HG02610 (cell line): Measurements from ENCODE around the gene TMEM247.
A peak's percentile ranks its signal among the peaks of the same experiment; 100 is the strongest.
"Not testable (repeated sequence)": the region's sequence is repeated elsewhere in the genome, so short reads cannot be mapped to it uniquely, and the experiment has no call there.

ENCODE experiments used
- ATAC-seq: cut with Tn5 transposase; IDR thresholded peaks from one replicate; pipeline ENCODE4 v1.9.1; 2021; ENCODE audit warnings: mild to moderate bottlenecking, moderate library complexity; ENCODE audit not compliant: unreplicated experiment

TMEM247 gene

DNA sequence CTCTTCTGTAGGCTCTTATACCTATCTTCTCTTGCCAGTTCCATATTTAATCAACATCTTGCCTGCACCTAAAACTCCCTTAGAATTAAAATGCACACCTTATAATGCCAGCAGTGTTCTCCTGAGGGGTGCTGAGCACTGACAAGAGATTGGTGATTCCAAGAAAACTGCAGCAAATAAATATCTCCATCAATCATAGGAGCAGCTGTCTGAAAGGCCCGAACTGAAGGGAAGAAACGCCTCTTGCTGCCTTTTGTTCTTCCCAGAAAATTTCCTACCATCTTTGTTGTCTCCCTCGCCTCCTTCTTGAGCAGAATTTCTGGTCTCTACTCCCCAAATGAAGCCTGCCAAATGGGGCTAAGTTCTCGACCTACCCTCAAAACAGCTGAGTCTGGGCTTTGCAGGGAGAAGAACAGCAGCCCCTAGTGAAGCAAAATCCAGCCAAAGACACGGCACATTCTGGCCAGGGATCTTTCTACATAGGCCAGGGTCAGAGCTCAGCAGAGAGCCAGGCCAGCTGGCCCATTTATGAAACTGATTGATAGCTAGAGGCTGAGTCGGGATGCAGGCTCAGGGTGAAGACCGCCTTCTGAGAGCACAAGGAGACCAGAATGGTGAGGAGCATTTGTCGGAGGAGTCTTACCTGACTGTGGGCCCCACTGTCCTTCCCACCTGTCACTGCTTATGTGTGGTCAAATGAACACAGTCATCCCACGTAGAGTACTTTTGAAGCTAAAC is 20.4 kb upstream of the TMEM247 start:
- no peak for ATAC-seq

DNA sequence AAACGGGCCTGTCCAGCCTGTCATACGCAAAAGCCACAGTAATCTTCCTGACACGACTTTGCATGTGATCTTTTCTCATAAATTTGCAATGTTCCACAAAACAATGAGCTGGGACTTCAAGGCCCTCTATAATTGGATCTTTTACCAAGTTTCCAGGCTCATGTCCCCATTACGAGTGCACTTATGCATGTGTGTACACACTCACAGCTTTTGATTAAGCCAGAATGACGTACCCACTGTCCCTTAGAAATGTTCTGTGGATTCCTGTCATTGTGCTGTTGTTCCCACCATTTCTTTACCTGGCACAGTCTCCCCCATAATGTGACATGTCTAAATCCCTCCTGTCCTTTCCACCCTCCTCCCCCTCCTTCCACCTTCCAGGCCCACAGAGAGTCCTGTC is 19.7 kb upstream of the TMEM247 start:
- ATAC-seq = no peak

GRCh38 chr2:46460241-46460921 is 19.0 kb upstream of the TMEM247 start:
- ATAC-seq = no peak

GRCh38 chr2:46461011-46461674 is 18.2 kb upstream of the TMEM247 start:
- ATAC-seq = peak; percentile 42

DNA sequence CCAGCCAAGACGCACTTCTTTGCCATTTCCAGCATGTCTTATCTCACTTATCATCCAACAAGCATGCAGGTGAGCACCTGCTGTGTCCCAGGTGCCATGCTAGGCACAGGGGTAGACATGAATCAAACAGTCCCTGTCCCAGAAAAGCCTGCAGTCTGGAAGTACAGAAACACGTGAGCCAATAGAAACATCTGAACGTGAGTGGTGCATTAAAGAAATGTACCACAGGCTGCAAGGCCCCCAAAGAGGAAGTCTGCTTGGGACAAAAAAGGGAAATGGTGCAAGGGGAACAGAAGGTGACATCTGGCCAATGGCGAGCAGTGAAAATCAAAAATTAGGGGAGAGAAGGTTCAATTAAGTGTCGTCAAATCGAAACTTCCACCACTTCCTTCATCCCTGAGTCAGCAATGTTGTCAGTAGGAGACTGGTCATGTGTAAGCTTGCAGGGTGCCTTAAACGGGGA is 17.6 kb upstream of the TMEM247 start:
- peak; percentile 28 for ATAC-seq

GRCh38 chr2:46462936-46463335 is 16.4 kb upstream of the TMEM247 start:
- no peak for ATAC-seq

DNA sequence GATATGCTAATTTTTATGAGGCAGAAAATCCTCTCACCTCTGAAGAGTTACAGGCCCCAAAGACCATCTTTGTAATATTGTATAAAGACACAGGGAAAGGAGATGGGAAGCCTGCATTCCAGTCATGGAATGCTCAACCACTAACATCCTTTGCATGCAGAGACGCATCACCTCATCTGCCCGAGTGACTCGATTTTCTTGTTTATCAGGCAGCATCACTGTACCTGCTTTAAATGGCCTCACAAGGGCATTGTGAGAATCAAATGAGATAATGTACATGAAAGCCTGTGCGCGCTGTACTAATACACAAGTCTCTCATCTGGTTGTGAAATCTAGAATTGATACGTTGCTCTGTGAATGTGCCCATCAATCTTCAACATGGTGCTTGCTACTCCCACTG is 10.2 kb upstream of the TMEM247 start:
- ATAC-seq = no peak

- ATAC-seq = no peak
These were observed 9.7 kb upstream of the TMEM247 start for GRCh38 chr2:46469700-46470099.

- no peak for ATAC-seq
These were observed 9.2 kb upstream of the TMEM247 start for GRCh38 chr2:46470114-46470628.

- no peak for ATAC-seq
These were observed 8.3 kb upstream of the TMEM247 start for GRCh38 chr2:46471019-46471583.

GRCh38 chr2:46471697-46472096 is 7.7 kb upstream of the TMEM247 start:
- ATAC-seq = no peak

- ATAC-seq = not testable (repeated sequence)
These were observed 7.2 kb upstream of the TMEM247 start for GRCh38 chr2:46472165-46472564.

DNA sequence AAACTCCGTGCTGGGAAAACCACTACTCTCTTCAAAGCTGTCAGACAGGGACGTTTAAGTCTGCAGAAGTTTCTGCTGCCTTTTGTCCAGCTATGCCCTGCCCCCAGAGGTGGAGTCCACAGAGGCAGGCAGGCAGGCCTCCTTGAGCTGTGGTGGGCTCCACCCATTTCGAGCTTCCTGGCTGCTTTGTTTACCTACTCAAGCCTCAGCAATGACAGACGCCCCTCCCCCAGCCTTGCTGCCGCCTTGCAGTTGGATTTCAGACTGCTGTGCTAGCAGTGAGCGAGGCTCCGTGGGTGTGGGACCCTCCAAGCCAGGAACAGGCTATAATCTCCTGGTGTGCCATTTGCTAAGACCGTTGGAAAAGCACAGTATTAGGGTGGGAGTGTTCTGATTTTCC is 1.9 kb upstream of the TMEM247 start:
- ATAC-seq = not testable (repeated sequence)

GRCh38 chr2:46477925-46478324 is 1.4 kb upstream of the TMEM247 start:
- ATAC-seq = no peak

GRCh38 chr2:46480562-46480961 is 1.2 kb downstream of the TMEM247 start:
- ATAC-seq = no peak

DNA sequence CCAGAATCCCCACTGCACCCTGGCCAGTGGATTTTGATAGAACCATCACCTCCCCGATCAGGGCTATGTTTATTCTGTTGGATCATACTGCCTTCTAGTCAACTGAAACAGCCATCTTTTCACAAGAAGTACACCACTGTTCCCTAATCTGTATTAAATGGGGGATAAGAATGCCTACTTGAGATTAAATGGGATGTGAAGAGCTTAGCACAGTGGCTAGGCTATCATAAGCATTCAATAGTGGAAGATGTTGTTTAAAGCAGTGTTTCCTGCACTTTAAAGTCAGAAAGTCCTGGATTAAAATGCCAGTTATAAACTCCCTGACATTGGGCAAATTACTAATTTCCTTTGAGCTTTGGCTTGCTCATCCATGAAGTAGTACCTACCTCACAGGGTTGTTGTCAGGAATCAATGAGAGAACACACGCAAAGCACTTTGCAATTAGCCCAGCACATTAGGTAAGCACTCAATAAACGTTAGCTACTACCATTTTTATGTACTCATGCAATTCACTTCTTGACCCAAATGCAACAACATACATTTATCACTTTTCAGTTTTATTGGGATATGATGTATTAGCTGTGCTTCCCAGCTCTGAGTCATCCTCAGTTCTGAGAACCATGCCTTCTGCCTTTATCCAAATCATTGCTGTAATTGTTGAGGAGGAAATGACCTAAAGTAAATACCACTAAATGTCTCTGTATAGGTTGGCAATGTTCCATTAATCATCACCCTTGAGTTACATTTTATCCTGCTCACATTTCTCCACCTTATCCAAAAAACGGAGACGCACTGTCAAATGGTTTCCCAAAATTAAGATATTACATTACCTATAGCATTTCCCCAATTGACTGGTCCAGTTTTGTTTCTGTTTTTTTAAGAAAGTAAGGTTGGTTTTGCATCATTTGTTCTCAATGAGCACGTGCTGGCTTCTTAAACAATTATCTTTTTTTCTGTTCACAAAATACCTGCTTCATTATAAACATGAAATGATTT is 2.1 kb downstream of the TMEM247 start:
- no peak for ATAC-seq

DNA sequence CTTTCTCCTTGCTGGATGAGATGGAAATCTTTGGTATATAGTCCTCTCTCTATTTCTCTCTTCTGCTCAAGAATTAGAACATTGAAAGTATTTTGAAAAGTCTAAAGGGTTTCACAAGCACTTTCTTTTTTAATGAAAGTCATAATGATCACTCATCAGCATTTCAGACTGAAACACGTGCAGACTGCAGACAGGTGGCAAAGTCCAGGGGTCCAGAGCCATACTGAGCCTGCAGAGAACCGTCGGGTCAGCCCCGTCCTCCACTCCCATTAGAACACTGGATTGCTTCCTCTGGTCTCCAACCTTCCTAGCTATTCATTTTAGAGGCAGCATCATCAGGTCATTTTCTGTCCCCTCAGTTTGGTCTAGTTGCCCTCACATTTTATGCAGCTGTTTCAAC is 3.1 kb downstream of the TMEM247 start:
- no peak for ATAC-seq

DNA sequence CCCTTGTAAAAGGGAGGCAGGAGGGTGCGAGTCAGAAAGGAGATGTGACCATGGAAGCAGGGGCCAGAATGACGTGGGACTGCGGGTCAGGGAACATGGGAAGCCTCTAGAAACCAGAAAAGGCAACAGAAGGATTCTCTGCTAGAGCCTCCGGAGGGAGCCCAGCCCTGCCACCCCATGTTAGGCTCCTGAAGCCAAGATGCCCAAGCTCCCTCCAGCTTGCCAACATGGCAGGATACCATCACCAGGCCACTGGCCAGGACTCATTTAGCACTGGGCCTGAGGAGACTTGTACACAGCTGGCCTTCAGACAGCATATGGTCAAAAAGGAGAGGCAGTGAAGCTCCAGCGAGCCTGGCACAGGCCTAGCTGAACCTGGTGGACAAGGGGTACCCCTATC is 5.6 kb downstream of the TMEM247 start:
- no peak for ATAC-seq

GRCh38 chr2:46486436-46486835 is 7.1 kb downstream of the TMEM247 start:
- no peak for ATAC-seq

DNA sequence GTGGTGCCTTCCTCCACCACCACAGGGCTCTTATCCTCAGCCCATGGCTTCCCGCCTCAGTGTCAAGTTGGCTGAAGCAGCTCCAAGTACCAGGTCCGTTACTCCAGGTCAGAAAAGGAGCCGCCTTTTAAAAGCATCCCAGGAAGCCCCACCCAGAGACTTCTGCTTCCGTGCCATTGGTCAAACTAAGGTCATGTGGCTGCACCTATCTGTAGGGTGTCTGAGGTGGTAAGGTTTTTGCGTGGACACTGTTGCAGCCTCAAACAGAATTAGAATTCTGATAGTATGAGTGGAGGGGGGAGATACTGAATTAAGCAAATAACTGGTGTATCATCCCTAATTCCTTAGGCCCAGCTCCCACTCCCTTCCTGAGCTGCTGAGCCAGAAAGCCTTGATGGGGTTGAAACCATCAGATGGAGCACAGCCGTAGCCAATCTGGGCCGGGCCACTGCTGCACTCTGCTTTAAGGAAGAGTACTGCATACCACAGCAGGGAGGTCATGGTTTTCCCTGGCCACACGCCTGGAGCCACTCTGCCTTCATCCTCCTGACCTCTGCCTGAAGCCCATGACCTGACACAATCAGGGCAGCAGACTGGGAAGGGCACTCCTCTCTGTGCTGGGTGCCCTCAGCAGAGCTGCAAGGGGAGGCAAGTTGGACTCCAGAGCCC is 8.4 kb downstream of the TMEM247 start:
- no peak for ATAC-seq
